Smooth muscle cell (in vitro differentiated cells): ENCODE results near the gene CCM2L. TPM values are rescaled to one million over a fixed set of nuclear protein-coding genes. Genes with fewer than 3 reads are reported as not detected.

Source experiments
- DNase-seq: peaks from one replicate; lab custom pipeline; 2025; ENCODE audit not compliant: unreplicated experiment; lab: John Stamatoyannopoulos, UW
- H2AFZ ChIP-seq: fragments of 200-600 bp; sonication (generic); 2 replicates; pipeline ENCODE4 v1.6.0; 2016; ENCODE audit warnings: antibody characterized with exemption, low read depth, mild to moderate bottlenecking
- H3F3A ChIP-seq: fragments of 200-600 bp; sonication (generic); 2 replicates; pipeline ENCODE4 v1.6.0; 2017; ENCODE audit warnings: antibody characterized with exemption, low read depth
- H3K27ac ChIP-seq: fragments of 200-600 bp; sonication (generic); 2 replicates; pipeline ENCODE4 v1.5.1; 2016; ENCODE audit warnings: low read depth, mild to moderate bottlenecking
- H3K27me3 ChIP-seq: fragments of 200-600 bp; sonication (generic); 2 replicates; pipeline ENCODE4 v1.6.1; 2016; ENCODE audit warnings: low read depth, mild to moderate bottlenecking
- H3K36me3 ChIP-seq: fragments of 200-600 bp; sonication (generic); 2 replicates; pipeline ENCODE4 v1.5.1; 2016; ENCODE audit warnings: low read depth
- H3K4me1 ChIP-seq: fragments of 200-600 bp; sonication (generic); 2 replicates; pipeline ENCODE4 v1.5.1; 2016; ENCODE audit warnings: low read depth
- H3K4me2 ChIP-seq: fragments of 200-600 bp; sonication (generic); 2 replicates; pipeline ENCODE4 v1.6.0; 2016; ENCODE audit warnings: mild to moderate bottlenecking
- H3K4me3 ChIP-seq: fragments of 200-600 bp; sonication (generic); 2 replicates; pipeline ENCODE4 v1.5.1; 2016; ENCODE audit warnings: mild to moderate bottlenecking
- H3K79me2 ChIP-seq: fragments of 200-600 bp; sonication (generic); 2 replicates; pipeline ENCODE4 v1.6.0; 2016; ENCODE audit warnings: low read depth, mild to moderate bottlenecking
- H3K9ac ChIP-seq: fragments of 200-600 bp; sonication (generic); 2 replicates; pipeline ENCODE4 v1.6.0; 2016; ENCODE audit warnings: low read depth
- H3K9me3 ChIP-seq: fragments of 200-600 bp; sonication (generic); replicated peaks from 2 replicates; pipeline ENCODE4 v1.5.1; 2016; ENCODE audit warnings: low read depth
- H4K20me1 ChIP-seq: fragments of 200-600 bp; sonication (generic); 2 replicates; pipeline ENCODE4 v1.6.0; 2016; ENCODE audit warnings: low read depth
- CTCF ChIP-seq: fragments of 200-600 bp; sonication (generic); IDR thresholded peaks from 2 replicates; pipeline ENCODE4 v1.5.1; 2017; ENCODE audit warnings: borderline replicate concordance, mild to moderate bottlenecking, antibody characterized with exemption; ENCODE audit not compliant: insufficient read depth, poor library complexity, severe bottlenecking
- WGBS: methylation state at CpG from one replicate; pipeline ENCODE4 v1.1.7; 2016; ENCODE audit warnings: low lambda C conversion rate; 5-methylcytosine and 5-hydroxymethylcytosine counted together
- polyA plus RNA-seq: library from polyadenylated mRNA; unstranded; fragments of >200 nt; fragmentation: Nextera tagmentation; extraction: Ambion mirVana; gene quantifications from 2 replicates; pipeline ENCODE4 v1.2.1, GENCODE V29; 2016
- total RNA-seq: library from RNA; depleted of rRNA; stranded (reverse); fragments of >200 nt; gene quantifications from 2 replicates; pipeline ENCODE4 v1.2.3, GENCODE V29; 2014

Gene CCM2L
- total and polyA plus RNA-seq, 2 experiments from 2014 or later: 0.27 TPM; not detected in 1

- no peak overlapping the region for H2AFZ ChIP-seq
- H3K4me3 ChIP-seq: no peak overlapping the region
- no peaks in the 10 kb centered on the region for H4K20me1 ChIP-seq
- no peak for TF ChIP-seq CTCF
- H3K4me1 ChIP-seq: peaks cover 5% of the 10 kb centered on the region
- H3K27ac ChIP-seq: no peak overlapping the region
- H3F3A ChIP-seq: no peaks in the 10 kb centered on the region
- peaks cover 28% of the 10 kb centered on the region for H3K27me3 ChIP-seq
- no peak for DNase-seq
- H3K79me2 ChIP-seq: no peaks in the 10 kb centered on the region
- 91% methylated on average over 17 of the region's 17 CpGs for WGBS
- H3K4me2 ChIP-seq: no peak overlapping the region
- no peaks in the 10 kb centered on the region for H3K36me3 ChIP-seq
- H3K9me3 ChIP-seq: no peaks in the 10 kb centered on the region
- H3K9ac ChIP-seq: no peak overlapping the region
These were observed 61.3 kb downstream of the CCM2L start for GRCh38 chr20:32071395-32072167.

GRCh38 chr20:32072168-32072750, 62.0 kb downstream of the CCM2L start:
- Histone ChIP-seq H3K27ac (no peak overlapping the region), H2AFZ (no peak overlapping the region), H3K27me3 (peaks cover 29% of the 10 kb centered on the region), H3K4me1 (peaks cover 5% of the 10 kb centered on the region), H3F3A (no peaks in the 10 kb centered on the region), H3K36me3 (no peaks in the 10 kb centered on the region), H3K79me2 (no peaks in the 10 kb centered on the region), H3K9me3 (no peaks in the 10 kb centered on the region), H3K4me3 (no peak overlapping the region), H3K4me2 (no peak overlapping the region), H4K20me1 (no peaks in the 10 kb centered on the region), H3K9ac (no peak overlapping the region)
- DNase-seq: no peak
- 83% methylated on average over 6 of the region's 6 CpGs for WGBS
- no peak for TF ChIP-seq CTCF

GRCh38 chr20:32075534-32075933, 65.3 kb downstream of the CCM2L start:
- H3K4me3 ChIP-seq: no peak overlapping the region
- peaks cover 38% of the 10 kb centered on the region for H3K27me3 ChIP-seq
- no peaks in the 10 kb centered on the region for H3K36me3 ChIP-seq
- no peaks in the 10 kb centered on the region for H3K79me2 ChIP-seq
- no peak overlapping the region for H2AFZ ChIP-seq
- no peak for DNase-seq
- H3K4me1 ChIP-seq: peaks cover 5% of the 10 kb centered on the region
- no peak overlapping the region for H3K27ac ChIP-seq
- WGBS: 90% methylated on average over 1 of the region's 1 CpG
- no peak overlapping the region for H3K4me2 ChIP-seq
- H3K9me3 ChIP-seq: no peaks in the 10 kb centered on the region
- no peak for TF ChIP-seq CTCF
- H3K9ac ChIP-seq: no peak overlapping the region
- H3F3A ChIP-seq: no peaks in the 10 kb centered on the region
- no peaks in the 10 kb centered on the region for H4K20me1 ChIP-seq

- no peaks in the 10 kb centered on the region for H3K79me2 ChIP-seq
- H3K4me1 ChIP-seq: no peaks in the 10 kb centered on the region
- H3K27ac ChIP-seq: no peak overlapping the region
- H3K4me3 ChIP-seq: no peak overlapping the region
- peaks cover 38% of the 10 kb centered on the region for H3K27me3 ChIP-seq
- no peaks in the 10 kb centered on the region for H3F3A ChIP-seq
- H3K36me3 ChIP-seq: no peaks in the 10 kb centered on the region
- H3K9me3 ChIP-seq: no peaks in the 10 kb centered on the region
- H3K9ac ChIP-seq: no peak overlapping the region
- 86% methylated on average over 4 of the region's 4 CpGs for WGBS
- TF ChIP-seq CTCF: no peak
- H4K20me1 ChIP-seq: no peaks in the 10 kb centered on the region
- H3K4me2 ChIP-seq: no peak overlapping the region
- H2AFZ ChIP-seq: no peak overlapping the region
- DNase-seq: no peak
These were observed 67.0 kb downstream of the CCM2L start for GRCh38 chr20:32077190-32077589.
